ENCODE measurements around the gene ST3GAL4.

DNA sequence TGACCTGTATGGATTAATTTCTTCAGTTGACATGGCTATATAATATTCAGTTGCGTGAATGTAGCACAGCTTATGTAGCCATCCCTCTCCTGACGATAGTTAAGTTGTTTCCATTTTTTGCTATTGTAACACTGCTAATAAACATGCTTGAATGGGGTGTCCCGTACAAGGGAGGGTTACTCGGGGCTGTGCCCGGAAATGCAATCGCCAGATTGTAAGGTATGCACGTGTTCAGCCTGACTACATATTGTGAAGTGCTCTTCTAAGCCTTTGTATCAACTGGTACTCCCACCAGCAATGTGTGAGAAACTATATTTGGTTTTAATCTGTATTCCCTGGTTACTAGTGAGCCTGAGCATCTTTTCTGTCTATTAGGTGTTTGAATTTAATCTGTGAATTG lies 16.1 kb downstream of the ST3GAL4 start:
- no peak for TF ChIP-seq CTCF (IDR thresholded peaks at IDR 0.05)
- TF ChIP-seq POLR2A (IDR thresholded peaks at IDR 0.05) = no peak
- no peak for TF ChIP-seq EP300 (IDR thresholded peaks at IDR 0.05)

All from sigmoid colon (tissue), 4 donors.